Measurements from ENCODE around the gene RBM20.

Gene RBM20

DNA sequence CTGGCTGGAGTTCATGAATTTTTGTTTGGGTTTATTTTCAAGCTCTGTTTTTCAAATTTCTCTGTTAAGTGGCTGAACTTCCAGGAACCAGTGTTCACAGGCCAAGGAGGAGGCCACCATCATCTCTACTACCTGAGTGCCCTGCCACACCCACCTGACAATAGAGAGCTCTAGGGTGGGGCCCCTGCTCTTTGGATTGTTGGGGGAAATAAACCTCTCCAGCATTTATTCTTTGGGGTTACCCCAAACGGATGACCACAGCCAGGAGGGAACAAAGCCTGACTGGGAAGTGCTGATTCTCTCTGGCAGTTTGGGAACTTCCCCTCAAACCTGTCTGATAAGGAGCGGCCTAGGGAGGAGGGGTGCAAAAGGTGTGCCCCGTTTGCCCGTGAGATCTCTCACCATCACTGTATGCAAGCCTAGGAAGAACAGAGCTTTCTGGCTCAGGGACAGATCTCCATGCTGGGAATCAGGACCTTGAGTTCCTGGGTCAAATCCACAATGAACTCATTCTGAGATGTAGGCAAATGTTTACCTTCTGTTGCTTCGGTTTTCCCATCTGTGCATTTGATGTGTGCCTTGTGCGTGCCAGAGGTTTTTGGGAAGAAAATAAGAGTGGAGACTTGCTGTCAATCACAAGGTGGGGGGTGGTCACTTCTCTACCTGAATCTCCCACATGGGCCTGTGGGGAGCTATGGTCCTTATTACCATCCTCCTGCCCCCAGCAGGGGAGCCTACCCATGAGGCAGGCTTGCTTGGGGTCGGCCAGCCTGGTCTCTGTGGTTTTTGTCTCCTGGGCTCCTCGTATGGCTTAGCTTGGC, 199.9 kb downstream of the RBM20 start:
- in situ Hi-C loops (cut with MboI; ENCODE audit: low pct_unique_long_range_greater_than_20kb, low sequenced_read_pairs, unreplicated experiment), result no loop called here
- no peak for DNase-seq (ENCODE audit: low spot score)
- TF ChIP-seq, protein P1, sequence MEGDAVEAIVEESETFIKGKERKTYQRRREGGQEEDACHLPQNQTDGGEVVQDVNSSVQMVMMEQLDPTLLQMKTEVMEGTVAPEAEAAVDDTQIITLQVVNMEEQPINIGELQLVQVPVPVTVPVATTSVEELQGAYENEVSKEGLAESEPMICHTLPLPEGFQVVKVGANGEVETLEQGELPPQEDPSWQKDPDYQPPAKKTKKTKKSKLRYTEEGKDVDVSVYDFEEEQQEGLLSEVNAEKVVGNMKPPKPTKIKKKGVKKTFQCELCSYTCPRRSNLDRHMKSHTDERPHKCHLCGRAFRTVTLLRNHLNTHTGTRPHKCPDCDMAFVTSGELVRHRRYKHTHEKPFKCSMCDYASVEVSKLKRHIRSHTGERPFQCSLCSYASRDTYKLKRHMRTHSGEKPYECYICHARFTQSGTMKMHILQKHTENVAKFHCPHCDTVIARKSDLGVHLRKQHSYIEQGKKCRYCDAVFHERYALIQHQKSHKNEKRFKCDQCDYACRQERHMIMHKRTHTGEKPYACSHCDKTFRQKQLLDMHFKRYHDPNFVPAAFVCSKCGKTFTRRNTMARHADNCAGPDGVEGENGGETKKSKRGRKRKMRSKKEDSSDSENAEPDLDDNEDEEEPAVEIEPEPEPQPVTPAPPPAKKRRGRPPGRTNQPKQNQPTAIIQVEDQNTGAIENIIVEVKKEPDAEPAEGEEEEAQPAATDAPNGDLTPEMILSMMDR (IDR thresholded peaks at IDR 0.05; ENCODE audit: extremely low read depth, insufficient read depth, missing control alignments), result no peak

DNA sequence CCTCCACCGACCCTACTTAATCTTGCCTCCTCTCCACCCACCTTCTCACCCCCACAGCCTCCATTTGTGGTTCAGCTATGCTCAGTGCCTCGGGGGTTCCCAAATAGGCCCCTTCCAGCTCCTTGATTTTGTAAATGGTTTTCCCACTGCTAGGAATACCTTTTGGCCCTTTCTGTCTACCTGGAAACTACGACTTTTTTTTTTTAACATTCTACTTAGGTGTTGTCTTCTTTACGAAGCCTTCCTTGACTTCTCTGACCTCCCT, 200.4 kb downstream of the RBM20 start:
- no peak for DNase-seq (ENCODE audit: low spot score)
- TF ChIP-seq, protein P1 (IDR thresholded peaks at IDR 0.05; ENCODE audit: extremely low read depth, insufficient read depth, missing control alignments), result no peak
- in situ Hi-C loops (cut with MboI; ENCODE audit: low pct_unique_long_range_greater_than_20kb, low sequenced_read_pairs, unreplicated experiment), result no loop called here

DNA sequence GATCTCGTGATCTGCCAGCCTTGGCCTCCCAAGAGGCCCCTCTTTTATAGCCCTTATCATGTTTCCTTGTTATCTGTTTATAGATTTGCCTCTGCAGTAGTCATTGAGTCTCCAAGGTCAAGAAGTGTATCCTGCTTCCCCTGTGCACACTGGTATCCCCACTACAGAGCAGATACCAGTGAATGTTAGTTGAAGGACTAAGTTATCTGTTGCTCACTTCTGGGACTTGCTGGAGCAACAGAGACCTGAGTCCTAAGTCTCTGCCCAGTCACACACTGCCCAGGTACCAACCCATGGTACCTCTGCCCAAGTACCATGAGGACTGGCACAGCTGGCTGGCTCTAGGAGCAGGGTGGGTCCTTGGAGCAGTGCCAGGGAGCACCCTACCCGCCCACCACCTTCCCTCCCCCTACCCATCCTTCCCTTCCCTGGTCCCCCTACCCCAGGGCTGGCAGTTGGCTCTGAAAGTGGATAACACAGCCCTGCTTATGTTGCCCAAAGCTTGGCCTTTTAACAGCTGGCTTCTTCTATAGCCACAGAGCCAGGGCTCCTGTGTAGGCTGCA, 201.1 kb downstream of the RBM20 start:
- TF ChIP-seq, protein P1 (IDR thresholded peaks at IDR 0.05; ENCODE audit: extremely low read depth, insufficient read depth, missing control alignments), result no peak
- no peak for DNase-seq (ENCODE audit: low spot score)
- in situ Hi-C loops (cut with MboI; ENCODE audit: low pct_unique_long_range_greater_than_20kb, low sequenced_read_pairs, unreplicated experiment), result no loop called here

DNA sequence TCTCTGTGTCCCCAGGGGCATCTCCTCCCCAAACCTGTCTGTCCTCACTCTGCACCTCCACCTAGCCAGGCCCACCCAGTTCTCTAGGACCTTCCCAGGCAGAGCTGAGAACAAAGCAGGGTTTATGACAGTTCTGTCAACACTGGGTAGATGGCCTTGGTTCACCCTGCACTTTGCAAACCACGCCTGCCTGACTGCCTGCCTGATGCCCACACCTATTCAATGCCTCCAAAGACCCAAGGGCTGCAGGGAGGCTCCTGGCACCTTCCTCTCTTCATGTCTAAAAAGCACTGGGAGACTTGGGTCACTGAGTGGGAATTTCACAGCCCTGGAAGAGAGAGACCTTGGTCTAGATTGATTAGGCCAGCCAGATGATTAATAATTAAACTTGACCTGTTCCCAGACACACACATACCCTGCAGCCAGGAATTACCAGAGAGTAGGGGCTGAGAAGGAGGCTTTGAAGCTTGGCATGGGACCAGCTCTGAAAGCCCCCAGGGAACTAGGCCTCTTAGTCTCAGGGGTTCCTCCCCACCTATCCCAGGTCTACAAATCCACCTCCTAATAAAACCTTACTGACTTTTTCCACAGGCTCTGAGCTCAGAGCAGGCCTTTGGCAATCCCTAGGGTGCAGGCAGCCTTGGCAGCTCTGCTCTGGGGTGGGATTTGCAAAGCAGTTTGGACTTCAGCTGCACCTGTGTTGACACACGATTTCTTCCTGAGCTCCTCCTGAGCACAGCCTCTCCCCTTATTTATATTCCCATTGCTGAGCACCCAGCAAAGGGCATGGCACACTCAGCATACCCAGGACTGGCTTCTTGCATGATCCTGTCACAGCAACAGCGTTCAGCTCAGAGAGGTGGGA, 201.9 kb downstream of the RBM20 start:
- in situ Hi-C loops (cut with MboI; ENCODE audit: low pct_unique_long_range_greater_than_20kb, low sequenced_read_pairs, unreplicated experiment), result no loop called here
- no peak for DNase-seq (ENCODE audit: low spot score)
- TF ChIP-seq, protein P1 (IDR thresholded peaks at IDR 0.05; ENCODE audit: extremely low read depth, insufficient read depth, missing control alignments), result no peak

DNA sequence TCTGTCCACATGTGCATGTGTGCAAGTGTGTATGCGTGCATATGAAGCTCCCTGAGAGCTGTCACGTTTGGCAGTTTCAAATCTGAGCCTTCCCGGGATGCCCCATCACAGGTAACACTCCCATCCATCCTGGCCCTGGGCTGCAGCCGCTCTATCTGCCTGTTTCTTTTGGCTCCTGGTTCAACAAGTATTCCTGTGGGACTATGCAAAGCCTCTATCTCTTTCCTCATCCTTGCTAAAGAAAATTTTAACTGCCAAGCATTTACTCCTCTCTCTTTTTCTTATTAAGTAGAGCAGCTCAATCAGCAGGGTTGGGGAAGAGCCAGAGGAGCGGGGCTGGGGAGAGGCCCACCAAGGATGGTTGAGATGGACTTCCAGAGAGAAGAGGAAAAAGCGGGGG, 203.2 kb downstream of the RBM20 start:
- in situ Hi-C loops (cut with MboI; ENCODE audit: low pct_unique_long_range_greater_than_20kb, low sequenced_read_pairs, unreplicated experiment), result no loop called here
- no peak for DNase-seq (ENCODE audit: low spot score)
- TF ChIP-seq, protein P1 (IDR thresholded peaks at IDR 0.05; ENCODE audit: extremely low read depth, insufficient read depth, missing control alignments), result no peak

DNA sequence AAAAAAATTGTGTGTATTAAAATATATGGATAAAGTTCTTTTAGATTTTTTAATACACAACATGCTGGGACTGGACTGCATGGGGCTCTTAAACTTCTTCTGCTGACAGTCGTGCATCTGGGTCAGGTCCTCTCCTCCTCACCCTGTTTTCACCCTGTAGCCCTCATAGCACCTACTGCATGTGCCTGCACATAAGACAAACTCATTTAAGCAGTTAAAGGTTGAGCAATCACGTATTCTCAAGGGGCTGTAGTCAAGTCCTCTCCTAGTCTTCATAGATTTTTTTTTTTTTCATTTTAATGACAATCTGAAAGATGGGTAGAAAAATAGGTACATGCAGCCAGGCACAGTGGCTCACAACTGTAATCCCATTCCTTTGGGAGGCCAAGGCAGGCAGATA, 204.0 kb downstream of the RBM20 start:
- TF ChIP-seq, protein P1 (IDR thresholded peaks at IDR 0.05; ENCODE audit: extremely low read depth, insufficient read depth, missing control alignments), result no peak
- no peak for DNase-seq (ENCODE audit: low spot score)
- in situ Hi-C loops (cut with MboI; ENCODE audit: low pct_unique_long_range_greater_than_20kb, low sequenced_read_pairs, unreplicated experiment), result no loop called here
